Coronary artery (tissue), 2 donors: ENCODE results near the gene KCNG1.

Experiments
- DNase-seq: peaks from one replicate; pipeline ENCODE4 v3.0.0-alpha.2; 2017; ENCODE audit warnings: low spot score
- H3K27ac ChIP-seq, 2 donors: fragments of 200-600 bp; sonication (generic); one replicate each; pipeline ENCODE4 v1.5.1; 2016 to 2019
- H3K4me3 ChIP-seq: fragments of 200-600 bp; sonication (generic); 2 replicates; pipeline ENCODE4 v1.5.1; 2016; ENCODE audit warnings: mild to moderate bottlenecking, moderate library complexity
- CTCF ChIP-seq: fragments of 200-600 bp; sonication (generic); IDR thresholded peaks from one replicate; pipeline ENCODE4 v1.5.1; 2019; ENCODE audit warnings: antibody characterized with exemption

The KCNG1 gene

GRCh38 chr20:51044796-51045195, 21.9 kb upstream of the KCNG1 start:
- DNase-seq = no peak
- H3K4me3 ChIP-seq = no peak overlapping the region
- TF ChIP-seq CTCF = no peak
- no peak overlapping the region for H3K27ac ChIP-seq

- no peak overlapping the region for H3K4me3 ChIP-seq
- DNase-seq = no peak
- TF ChIP-seq CTCF = no peak
Observed at GRCh38 chr20:51043811-51044210, 20.9 kb upstream of the KCNG1 start.

GRCh38 chr20:51042657-51043247, 19.8 kb upstream of the KCNG1 start:
- TF ChIP-seq CTCF = no peak
- DNase-seq = no peak
- Histone ChIP-seq H3K4me3 (no peak overlapping the region), H3K27ac (no peak overlapping the region)

More at GRCh38 chr20:51043811-51044210, 20.9 kb upstream of the KCNG1 start:
- no peak overlapping the region for H3K27ac ChIP-seq

GRCh38 chr20:51042064-51042463, 19.2 kb upstream of the KCNG1 start:
- DNase-seq = no peak
- no peak for TF ChIP-seq CTCF

GRCh38 chr20:51037532-51038115, 14.7 kb upstream of the KCNG1 start:
- TF ChIP-seq CTCF = no peak
- no peak overlapping the region for H3K27ac ChIP-seq
- H3K4me3 ChIP-seq = no peak overlapping the region
- DNase-seq = no peak

More at GRCh38 chr20:51042064-51042463, 19.2 kb upstream of the KCNG1 start:
- no peak overlapping the region for H3K27ac ChIP-seq
- no peak overlapping the region for H3K4me3 ChIP-seq

GRCh38 chr20:51036827-51037531, 14.1 kb upstream of the KCNG1 start:
- Histone ChIP-seq H3K27ac (no peak overlapping the region), H3K4me3 (no peak overlapping the region)
- no peak for TF ChIP-seq CTCF
- DNase-seq = no peak

GRCh38 chr20:51036226-51036625, 13.3 kb upstream of the KCNG1 start:
- no peak for DNase-seq
- no peak for TF ChIP-seq CTCF
- no peak overlapping the region for H3K4me3 ChIP-seq

More at GRCh38 chr20:51036226-51036625, 13.3 kb upstream of the KCNG1 start:
- no peak overlapping the region for H3K27ac ChIP-seq
